Activated naive CD8-positive, alpha-beta T cell treated with anti-CD3 and anti-CD28 coated beads, Interleukin-2, amount 50 U/mL, for 24 hours (primary cell): ENCODE data around the gene IL23R.

ENCODE experiments used
- ATAC-seq: fragments of 150-1000 bp; cut with Tn5 transposase; one replicate; pipeline ENCODE4 v1.10.0; 2021
- DNase-seq: peaks from one replicate; pipeline ENCODE4 v3.0.0; 2021
- H3K27ac Mint-ChIP-seq: one replicate; pipeline ENCODE4 v1.8.0; 2021; ENCODE audit warnings: mild to moderate bottlenecking, mixed read lengths
- H3K27me3 Mint-ChIP-seq: one replicate; pipeline ENCODE4 v1.8.0; 2021; ENCODE audit warnings: mixed read lengths
- H3K36me3 Mint-ChIP-seq: one replicate; pipeline ENCODE4 v1.8.0; 2021; ENCODE audit warnings: low read depth, mixed read lengths
- H3K4me1 Mint-ChIP-seq: one replicate; pipeline ENCODE4 v1.8.0; 2021; ENCODE audit warnings: mixed read lengths
- H3K4me3 Mint-ChIP-seq: one replicate; pipeline ENCODE4 v1.8.0; 2021; ENCODE audit warnings: mild to moderate bottlenecking, moderate library complexity, mixed read lengths
- H3K9me3 Mint-ChIP-seq: one replicate; pipeline ENCODE4 v1.8.0; 2021; ENCODE audit warnings: mixed read lengths

The IL23R gene

DNA sequence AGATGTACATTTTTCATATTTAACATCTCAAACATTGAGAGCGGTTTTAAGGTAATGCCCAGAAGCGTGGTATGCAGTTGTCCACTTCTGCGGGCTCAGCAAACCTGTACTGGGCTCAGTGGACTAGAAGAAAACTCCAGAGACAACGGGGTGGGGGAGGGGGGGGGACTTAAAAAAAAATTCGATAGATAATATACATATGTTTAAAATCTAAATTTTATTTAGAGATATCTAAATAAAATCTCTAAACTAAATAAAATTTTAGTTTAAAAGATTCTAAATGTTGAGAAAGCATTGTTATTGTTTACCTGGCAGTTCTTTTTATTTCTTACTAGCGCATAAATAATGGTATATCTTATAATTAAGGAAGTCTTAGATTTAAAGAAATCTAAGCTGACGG is 140.3 kb downstream of the IL23R start:
- peak overlapping the region; percentile 87 for H3K4me3 Mint-ChIP-seq
- no peaks in the 10 kb centered on the region for H3K9me3 Mint-ChIP-seq
- H3K27me3 Mint-ChIP-seq, result peaks cover 16% of the 10 kb centered on the region
- peak overlapping the region; percentile 97 for H3K27ac Mint-ChIP-seq
- peaks cover 65% of the 10 kb centered on the region for H3K4me1 Mint-ChIP-seq
- DNase-seq, result no peak
- ATAC-seq, result no peak
- peaks cover 29% of the 10 kb centered on the region for H3K36me3 Mint-ChIP-seq

- peak within 1 kb of the TSS; percentile 94 for H3K4me3 Mint-ChIP-seq
- H3K4me1 Mint-ChIP-seq, result peaks cover 70% of the 10 kb centered on the region
- H3K27ac Mint-ChIP-seq, result peak within 1 kb of the TSS; percentile 97
- H3K36me3 Mint-ChIP-seq, result peaks cover 36% of the 10 kb centered on the region
- ATAC-seq (peak; percentile 84), DNase-seq (peak; percentile 62)
- peaks cover 11% of the 10 kb centered on the region for H3K27me3 Mint-ChIP-seq
- no peaks in the 10 kb centered on the region for H3K9me3 Mint-ChIP-seq
Observed at GRCh38 chr1:67307251-67308060, 141.2 kb downstream of the IL23R start, which contains the start of gene IL12RB2. Gene IL12RB2 (plus strand): TSS chr1:67307873. CDS start chr1:67320369, 12,496 bp downstream.

DNA sequence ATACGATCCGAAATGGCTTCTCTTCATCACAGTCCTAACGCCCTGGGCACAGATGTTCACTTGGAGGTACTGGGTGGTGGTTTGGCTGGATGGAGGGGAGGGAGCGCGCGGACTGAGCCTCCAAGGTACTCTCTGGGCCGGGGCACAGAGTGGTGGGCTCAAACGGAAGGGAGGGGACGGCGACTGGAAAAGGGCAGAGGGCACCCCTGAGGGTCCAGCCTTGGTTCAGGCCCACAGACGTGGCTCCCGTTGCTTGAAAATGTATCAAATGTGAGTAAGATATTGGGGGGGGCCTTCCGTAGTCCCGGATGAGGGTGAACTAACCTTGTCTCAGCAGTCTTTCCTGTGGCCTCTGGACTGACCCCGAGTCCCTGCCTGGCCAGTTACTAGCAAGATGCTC is 141.9 kb downstream of the IL23R start:
- no peaks in the 10 kb centered on the region for H3K9me3 Mint-ChIP-seq
- H3K4me1 Mint-ChIP-seq, result peaks cover 71% of the 10 kb centered on the region
- H3K27me3 Mint-ChIP-seq, result peaks cover 11% of the 10 kb centered on the region
- DNase-seq, result peak; percentile 20
- H3K4me3 Mint-ChIP-seq, result peak overlapping the region; percentile 94
- H3K36me3 Mint-ChIP-seq, result peaks cover 43% of the 10 kb centered on the region
- peak overlapping the region; percentile 97 for H3K27ac Mint-ChIP-seq
- ATAC-seq, result no peak
